Naive thymus-derived CD8-positive, alpha-beta T cell (primary cell): Measurements from ENCODE around the gene ATG3. TPM values are rescaled to one million over a fixed set of nuclear protein-coding genes. Genes with fewer than 3 reads are reported as not detected.
"Not testable (repeated sequence)": the region's sequence is repeated elsewhere in the genome, so short reads cannot be mapped to it uniquely, and the experiment has no call there.

Experiments used
- ATAC-seq, 2 donors: fragments of 150-1000 bp; cut with Tn5 transposase in 1 of 2; sonication (Bioruptor Pico), chemical (Tn5 transposase) in 1 of 2; 1 replicate in 1 of 2; 2 replicates in 1 of 2; pipeline ENCODE4 v1.10.0; 2021; ENCODE audit warnings: mild to moderate bottlenecking in 2 of 2, moderate library complexity in 2 of 2
- POLR2A ChIA-PET: fragments of 350-600 bp; sonication (Branson Sonifier 250); formaldehyde crosslinking; loops from one replicate; lab custom pipeline; 2021; ENCODE audit warnings: antibody characterized with exemption; lab: Charles Lee
- DNase-seq, 10 donors: peaks; one replicate each; pipeline versions ENCODE4 v3.0.0 to v3.0.0-alpha.2; 2020 to 2022
- H3K27ac Mint-ChIP-seq, 10 donors: one replicate each; pipeline ENCODE4 v1.8.0; 2020 to 2022; ENCODE audit warnings: mild to moderate bottlenecking in 10 of 10, mixed read lengths in 10 of 10, moderate library complexity in 4 of 10, inconsistent platforms in 1 of 10
- H3K27me3 Mint-ChIP-seq, 5 donors: one replicate each; pipeline ENCODE4 v1.8.0; 2021 to 2022; ENCODE audit warnings: mixed read lengths in 5 of 5
- H3K36me3 Mint-ChIP-seq, 3 donors: one replicate each; pipeline ENCODE4 v1.8.0; 2020 to 2022; ENCODE audit warnings: mixed read lengths in 3 of 3, mild to moderate bottlenecking in 2 of 3, inconsistent platforms in 1 of 3
- H3K4me1 Mint-ChIP-seq, 4 donors: one replicate each; pipeline ENCODE4 v1.8.0; 2021 to 2022; ENCODE audit warnings: mixed read lengths in 4 of 4
- H3K4me3 Mint-ChIP-seq, 10 donors: one replicate each; pipeline ENCODE4 v1.8.0; 2020 to 2022; ENCODE audit warnings: mild to moderate bottlenecking in 10 of 10, mixed read lengths in 10 of 10, moderate library complexity in 6 of 10, inconsistent platforms in 1 of 10
- H3K9me3 Mint-ChIP-seq, 9 donors: one replicate each; pipeline ENCODE4 v1.8.0; 2020 to 2022; ENCODE audit warnings: mixed read lengths in 9 of 9, mild to moderate bottlenecking in 3 of 9, inconsistent platforms in 1 of 9, moderate library complexity in 1 of 9
- polyA plus RNA-seq, 3 donors: library from polyadenylated mRNA; unstranded; fragments of 300-500 nt; fragmentation: Illumina TruSeq; gene quantifications; one replicate each; pipeline ENCODE4 v1.2.3, GENCODE V29; 2021
- total RNA-seq, 8 experiments: library from RNA in 2 of 8; stranded (reverse) in 2 of 8; gene quantifications; one replicate each; pipeline ENCODE4 v1.2.3 and lab custom pipeline; 2021 to 2026

Gene ATG3
- total and polyA plus RNA-seq, 5 experiments from 2014 or later = 49.7 to 78.1 (median 73.4) TPM

GRCh38 chr3:112494448-112494767 lies 67.4 kb downstream of the ATG3 start:
- peak overlapping the region; percentile 38 to 98 (median 79) for H3K27ac Mint-ChIP-seq
- H3K27me3 Mint-ChIP-seq, ATAC-seq, H3K9me3 Mint-ChIP-seq, DNase-seq, POLR2A ChIA-PET: not testable (repeated sequence)
- peaks cover 39 to 85% (median 82%) of the 10 kb centered on the region in 4 donors for H3K4me1 Mint-ChIP-seq
- peak overlapping the region in 9 of 10 donors; percentile 5 to 98 (median 36) for H3K4me3 Mint-ChIP-seq
- H3K36me3 Mint-ChIP-seq = peaks cover 5 to 30% (median 8%) of the 10 kb centered on the region in 3 donors

DNA sequence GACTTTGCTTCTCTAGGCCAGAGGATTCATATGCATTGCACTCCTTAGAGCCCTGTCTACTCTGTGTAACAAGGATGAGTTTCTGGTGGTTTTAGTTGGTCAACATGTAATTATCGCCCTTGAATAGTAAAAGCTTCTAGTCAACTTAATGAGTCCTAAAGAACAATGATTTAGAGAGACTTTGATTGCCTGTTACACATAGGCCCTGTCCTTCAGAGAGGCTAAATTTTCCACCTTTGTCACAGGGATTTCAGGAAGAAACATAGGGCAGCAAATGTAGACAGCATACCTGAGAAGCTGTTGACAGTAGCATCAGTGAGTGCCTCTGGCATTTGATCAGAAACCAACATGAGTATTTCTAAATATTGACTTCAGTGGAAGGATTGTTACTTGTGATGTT lies 69.6 kb downstream of the ATG3 start:
- H3K4me1 Mint-ChIP-seq = peaks cover 41 to 89% (median 88%) of the 10 kb centered on the region in 4 donors
- H3K27ac Mint-ChIP-seq = peak overlapping the region; percentile 29 to 98 (median 66)
- peaks cover 5 to 43% (median 21%) of the 10 kb centered on the region in 3 donors for H3K36me3 Mint-ChIP-seq
- peak overlapping the region in 7 of 10 donors; percentile 27 to 65 (median 48) for H3K4me3 Mint-ChIP-seq
- H3K9me3 Mint-ChIP-seq = peaks cover 0 to 8% (median 0%) of the 10 kb centered on the region in 9 donors
- no peak for ATAC-seq
- no peak for DNase-seq
- no peaks in the 10 kb centered on the region for H3K27me3 Mint-ChIP-seq
- POLR2A ChIA-PET = interaction anchor here (0.6 kb wide), 1 partner anchor 9 kb away, joined by 4 read pairs; no protein-coding TSS in a partner anchor

DNA sequence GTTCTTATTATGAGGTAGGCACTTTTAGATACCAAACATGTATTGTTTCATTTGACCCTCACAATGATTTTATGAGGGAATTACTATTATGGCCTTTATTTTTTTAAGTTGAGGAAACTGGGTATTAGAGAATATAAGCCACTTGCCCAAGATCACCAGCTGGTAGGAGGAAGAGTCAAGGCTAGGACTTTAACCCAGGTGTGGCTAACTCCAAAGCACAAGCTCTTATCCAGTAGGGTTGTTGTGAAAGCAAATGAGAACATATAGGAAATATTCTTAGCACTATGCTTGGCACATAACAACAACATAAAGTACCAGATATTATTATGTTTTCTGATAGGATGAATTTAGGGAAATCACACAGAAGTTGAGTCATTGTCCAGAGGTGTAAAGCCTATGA lies 70.4 kb downstream of the ATG3 start:
- ATAC-seq = no peak
- POLR2A ChIA-PET = no interaction called here
- H3K36me3 Mint-ChIP-seq = peaks cover 5 to 46% (median 21%) of the 10 kb centered on the region in 3 donors
- H3K27me3 Mint-ChIP-seq = no peaks in the 10 kb centered on the region
- peak overlapping the region in 9 of 10 donors; percentile 21 to 68 (median 57) for H3K4me3 Mint-ChIP-seq
- H3K9me3 Mint-ChIP-seq = peaks cover 0 to 8% (median 0%) of the 10 kb centered on the region in 9 donors
- H3K27ac Mint-ChIP-seq = peak overlapping the region; percentile 4 to 98 (median 74)
- no peak for DNase-seq
- H3K4me1 Mint-ChIP-seq = peaks cover 40 to 88% (median 82%) of the 10 kb centered on the region in 4 donors

DNA sequence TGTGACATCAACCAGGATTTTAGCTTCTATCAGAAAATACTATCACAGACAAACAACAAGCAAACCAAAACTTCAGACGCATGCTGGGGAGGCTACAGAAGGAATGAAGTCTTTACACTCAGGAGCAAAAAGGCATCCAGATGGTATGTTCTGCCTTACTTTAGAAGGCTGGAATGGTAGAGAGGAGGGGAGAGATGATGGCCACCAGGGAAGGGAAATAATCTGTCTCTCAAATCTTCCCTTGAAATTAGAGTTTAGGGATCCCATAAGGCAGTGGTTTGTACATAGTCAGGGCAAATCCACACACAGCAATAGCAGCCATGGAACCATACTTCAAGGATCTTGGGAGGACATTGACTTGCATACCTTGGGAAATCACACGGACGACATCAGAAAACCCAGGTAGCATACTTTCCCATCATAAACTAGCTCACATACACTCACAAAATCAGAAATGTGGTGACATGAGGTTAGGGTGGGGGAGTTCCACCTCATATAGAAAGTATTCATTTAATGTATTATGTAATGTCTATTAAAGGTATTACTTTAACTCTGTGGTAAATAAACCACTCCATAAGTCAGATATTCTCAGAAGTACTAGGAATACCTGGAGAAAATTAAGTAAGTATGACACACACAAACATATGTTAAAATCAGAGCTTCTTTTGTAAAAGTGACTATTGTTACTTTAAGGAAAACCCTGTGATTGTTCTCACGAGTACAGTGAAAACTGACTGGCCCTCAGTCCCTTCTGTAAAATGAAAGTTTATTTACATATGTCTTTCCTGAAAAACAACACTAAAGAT lies 71.9 kb downstream of the ATG3 start:
- Mint-ChIP-seq H3K4me3 (peak overlapping the region in 9 of 10 donors; percentile 20 to 70 (median 62)), H3K4me1 (peaks cover 33 to 75% (median 70%) of the 10 kb centered on the region in 4 donors), H3K36me3 (peaks cover 5 to 42% (median 23%) of the 10 kb centered on the region in 3 donors), H3K9me3 (peaks cover 0 to 8% (median 0%) of the 10 kb centered on the region in 9 donors), H3K27ac (peak overlapping the region; percentile 63 to 98 (median 80)), H3K27me3 (no peaks in the 10 kb centered on the region)
- POLR2A ChIA-PET = interaction anchor here (0.9 to 1.2 kb wide), 2 partner anchors 17 to 25 kb away, joined by 3 to 4 read pairs; no protein-coding TSS in a partner anchor
- ATAC-seq (no peak), DNase-seq (no peak)

DNA sequence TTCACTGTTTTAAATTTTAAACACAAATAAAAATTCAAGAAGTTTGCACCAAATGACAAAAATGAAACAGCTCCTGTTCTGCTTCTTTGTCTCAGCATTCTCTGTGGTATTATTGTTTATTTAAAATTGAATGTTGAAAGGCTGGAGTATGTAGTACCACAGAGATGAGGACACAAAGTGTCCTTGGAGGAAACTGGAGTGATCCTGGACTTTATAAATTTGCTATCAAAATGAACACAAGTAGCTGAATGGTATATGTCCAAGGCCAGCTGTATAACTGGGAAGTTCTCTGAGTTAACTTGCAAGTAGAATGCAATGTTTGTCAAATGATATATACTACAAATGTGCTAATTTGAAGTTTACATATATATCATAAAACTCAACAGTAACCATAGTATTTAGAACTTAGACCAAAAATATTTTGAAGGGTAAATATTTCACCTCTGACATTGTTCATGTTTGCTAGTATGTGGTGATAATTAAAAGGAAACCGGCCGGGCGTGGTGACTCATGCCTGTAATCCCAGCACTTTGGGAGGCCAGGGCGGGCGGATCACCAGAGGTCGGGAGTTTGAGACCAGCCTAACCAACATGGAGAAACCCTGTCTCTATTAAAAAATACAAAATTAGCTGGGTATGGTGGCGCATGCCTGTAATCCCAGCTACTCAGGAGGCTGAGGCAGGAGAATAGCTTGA lies 74.8 kb downstream of the ATG3 start:
- peaks cover 0 to 28% (median 19%) of the 10 kb centered on the region in 3 donors for H3K36me3 Mint-ChIP-seq
- DNase-seq = no peak
- peaks cover 35 to 73% (median 68%) of the 10 kb centered on the region in 4 donors for H3K4me1 Mint-ChIP-seq
- no peak for ATAC-seq
- POLR2A ChIA-PET = interaction anchor here (1.0 kb wide), 1 partner anchor 8 kb away, joined by 3 read pairs; no protein-coding TSS in a partner anchor
- no peaks in the 10 kb centered on the region for H3K27me3 Mint-ChIP-seq
- H3K4me3 Mint-ChIP-seq = no peak overlapping the region
- peak overlapping the region in 5 of 10 donors; percentile 18 to 98 (median 41) for H3K27ac Mint-ChIP-seq
- no peaks in the 10 kb centered on the region for H3K9me3 Mint-ChIP-seq

DNA sequence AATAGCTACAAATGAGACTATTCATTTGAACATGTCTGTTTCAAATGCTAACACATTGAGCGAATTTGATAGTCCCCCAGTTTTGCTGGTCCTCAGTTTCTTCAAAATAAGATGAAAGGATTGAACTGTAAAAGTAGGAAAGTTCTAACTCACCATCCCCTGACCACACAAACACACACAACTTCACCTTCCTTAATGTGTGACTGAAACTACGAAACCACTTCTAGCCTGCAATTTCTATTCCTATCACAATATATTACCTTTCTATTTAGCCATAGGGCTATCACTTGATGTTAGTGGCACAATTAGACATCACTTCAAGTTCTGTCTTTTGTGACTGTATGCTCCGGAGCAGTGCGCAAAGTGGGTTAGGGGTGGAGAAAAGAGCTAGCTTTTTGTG lies 77.4 kb downstream of the ATG3 start:
- Mint-ChIP-seq H3K4me1 (peaks cover 37 to 73% (median 69%) of the 10 kb centered on the region in 4 donors), H3K27ac (peak overlapping the region in 6 of 10 donors; percentile 1 to 76 (median 32)), H3K27me3 (no peaks in the 10 kb centered on the region), H3K9me3 (peaks cover 0 to 3% (median 0%) of the 10 kb centered on the region in 9 donors), H3K36me3 (peaks cover 3 to 33% (median 32%) of the 10 kb centered on the region in 3 donors), H3K4me3 (no peak overlapping the region)
- POLR2A ChIA-PET = interaction anchor here (1.6 kb wide), 1 partner anchor 12 kb away, joined by 3 read pairs; no protein-coding TSS in a partner anchor
- no peak for DNase-seq
- no peak for ATAC-seq

DNA sequence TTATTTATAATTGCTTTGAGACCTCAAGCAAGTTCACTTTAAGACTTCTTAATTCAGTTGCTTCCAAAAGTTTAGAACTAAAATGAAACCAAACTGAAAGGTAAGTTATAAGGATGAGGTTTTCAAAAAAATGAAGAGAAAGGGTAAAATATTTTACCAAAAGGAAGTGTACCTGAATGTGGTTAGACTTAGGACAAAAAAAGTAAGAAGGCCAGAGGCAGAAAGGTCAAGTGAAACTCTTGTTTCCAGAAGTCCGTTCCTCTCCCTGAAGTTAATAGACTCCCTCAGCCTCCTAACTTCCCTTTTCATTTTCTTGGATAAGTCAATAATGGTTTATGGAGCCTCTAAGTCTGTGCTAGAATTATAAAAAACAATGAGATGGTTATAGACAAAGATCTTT lies 79.1 kb downstream of the ATG3 start:
- H3K9me3 Mint-ChIP-seq = peaks cover 0 to 3% (median 0%) of the 10 kb centered on the region in 9 donors
- H3K27me3 Mint-ChIP-seq = no peaks in the 10 kb centered on the region
- ATAC-seq (no peak), DNase-seq (no peak)
- peak overlapping the region in 9 of 10 donors; percentile 12 to 66 (median 58) for H3K4me3 Mint-ChIP-seq
- POLR2A ChIA-PET = interaction anchor here (1.6 kb wide), 1 partner anchor 14 kb away, joined by 3 read pairs; no protein-coding TSS in a partner anchor
- peak overlapping the region; percentile 36 to 94 (median 84) for H3K27ac Mint-ChIP-seq
- peaks cover 37 to 79% (median 64%) of the 10 kb centered on the region in 4 donors for H3K4me1 Mint-ChIP-seq
- peaks cover 9 to 39% (median 34%) of the 10 kb centered on the region in 3 donors for H3K36me3 Mint-ChIP-seq

Other genes with a start within 250 kb of the ATG3 start
- 1 to 10 TPM; 1.7 to 1.8 TPM for gene CD200, start 228.8 kb downstream of the ATG3 start, total RNA-seq
- 1 to 10 TPM in 1 of 3 donors, under 1 TPM in 2; 0.76 to 1.1 (median 0.79) TPM for gene CD200, start 228.8 kb downstream of the ATG3 start, polyA plus RNA-seq
- 10 to 100 TPM; 18.2 to 18.5 TPM for gene BTLA, start 62.5 kb downstream of the ATG3 start, total RNA-seq
- gene BTLA, start 62.5 kb downstream of the ATG3 start, polyA plus RNA-seq = 10 to 100 TPM in 2 of 3 donors, 1 to 10 TPM in 1; 5.5 to 13.8 (median 10.2) TPM
- 10 to 100 TPM; 23.1 to 24.7 TPM for gene SLC35A5, start 83 bp upstream of the ATG3 start, total RNA-seq
- 10 to 100 TPM in 2 of 3 donors, 1 to 10 TPM in 1; 7.9 to 13.7 (median 11.4) TPM for gene SLC35A5, start 83 bp upstream of the ATG3 start, polyA plus RNA-seq
- not detected for gene CCDC80, start 79.2 kb upstream of the ATG3 start, total RNA-seq
- under 1 TPM in 2 of 3 donors, not detected in 1; 0.04 to 0.09 TPM for gene CCDC80, start 79.2 kb upstream of the ATG3 start, polyA plus RNA-seq